DMS114 treated with DMSO at 0.1 percent for 48 hours (cell line): Measurements from ENCODE around the gene FKBP15.
"Not testable (repeated sequence)": the region's sequence is repeated elsewhere in the genome, so short reads cannot be mapped to it uniquely, and the experiment has no call there.

Source experiments
- DNase-seq: peaks from one replicate; lab custom pipeline; 2025; ENCODE audit not compliant: unreplicated experiment; lab: John Stamatoyannopoulos, UW

Gene FKBP15

GRCh38 chr9:113149561-113149960 lies 71.5 kb downstream of the FKBP15 start:
- not testable (repeated sequence) for DNase-seq

GRCh38 chr9:113148781-113149510 lies 72.1 kb downstream of the FKBP15 start:
- DNase-seq, result no peak

GRCh38 chr9:113148372-113148705 lies 72.7 kb downstream of the FKBP15 start:
- no peak for DNase-seq

GRCh38 chr9:113143432-113144227 lies 77.4 kb downstream of the FKBP15 start:
- DNase-seq, result no peak

GRCh38 chr9:113140896-113141295 lies 80.2 kb downstream of the FKBP15 start:
- DNase-seq, result not testable (repeated sequence)

GRCh38 chr9:113139953-113140352 lies 81.1 kb downstream of the FKBP15 start:
- DNase-seq, result no peak

- no peak for DNase-seq
Measured at GRCh38 chr9:113139225-113139829, 81.8 kb downstream of the FKBP15 start.

- no peak for DNase-seq
Measured at GRCh38 chr9:113138760-113139159, 82.3 kb downstream of the FKBP15 start.

GRCh38 chr9:113137196-113138168 lies 83.6 kb downstream of the FKBP15 start:
- no peak for DNase-seq

- DNase-seq, result no peak
Measured at GRCh38 chr9:113131689-113132151, 89.4 kb downstream of the FKBP15 start.

- no peak for DNase-seq
Measured at GRCh38 chr9:113129884-113130283, 91.2 kb downstream of the FKBP15 start.

GRCh38 chr9:113129466-113129865 lies 91.6 kb downstream of the FKBP15 start:
- no peak for DNase-seq

- no peak for DNase-seq
Measured at GRCh38 chr9:113125386-113126035, 95.6 kb downstream of the FKBP15 start.

- not testable (repeated sequence) for DNase-seq
Measured at GRCh38 chr9:113118829-113119228, 102.2 kb downstream of the FKBP15 start.
